Transverse colon (tissue), 4 donors: ENCODE measurements around the gene GRIP1. TPM values are rescaled to one million over a fixed set of nuclear protein-coding genes. Genes with fewer than 3 reads are reported as not detected.

Experiments
- DNase-seq: peaks from one replicate; pipeline ENCODE4 v3.0.0-alpha.2; 2019
- H3K27ac ChIP-seq, 4 donors: fragments of 200-600 bp; sonication (generic); 2 replicates each; pipeline ENCODE4 v1.5.1; 2016 to 2018; ENCODE audit warnings: inconsistent platforms in 4 of 4
- H3K27me3 ChIP-seq: fragments of 200-600 bp; sonication (generic); 2 replicates; pipeline ENCODE4 v1.5.1; 2017; ENCODE audit warnings: inconsistent platforms
- H3K36me3 ChIP-seq, 4 donors: fragments of 200-600 bp; sonication (generic); 2 replicates each; pipeline ENCODE4 v1.5.1; 2017 to 2019; ENCODE audit warnings: inconsistent platforms in 4 of 4
- H3K4me1 ChIP-seq, 4 donors: fragments of 200-600 bp; sonication (generic); 2 replicates each; pipeline ENCODE4 v1.5.1; 2017 to 2020; ENCODE audit warnings: inconsistent platforms in 4 of 4
- H3K4me3 ChIP-seq, 4 donors: fragments of 200-600 bp; sonication (generic); 1 replicate in 1 of 4; 2 replicates in 3 of 4; pipeline versions ENCODE4 v1.5.1 to v1.6.1; 2017 to 2019; ENCODE audit warnings: inconsistent platforms in 4 of 4
- H3K9me3 ChIP-seq, 2 donors: fragments of 200-600 bp; sonication (generic); 2 replicates each; pipeline ENCODE4 v1.5.1; 2017 to 2019; ENCODE audit warnings: inconsistent platforms in 2 of 2
- EP300 ChIP-seq: sonication (generic); formaldehyde crosslinking; IDR thresholded peaks from one replicate; pipeline ENCODE4 v1.6.1; 2017; ENCODE audit warnings: antibody characterized with exemption, low read depth
- POLR2A ChIP-seq: fragments of 450-650 bp; IDR thresholded peaks from one replicate; pipeline ENCODE4 v1.6.1; 2016; ENCODE audit warnings: antibody characterized with exemption, mild to moderate bottlenecking, moderate library complexity
- POLR2AphosphoS5 ChIP-seq, 3 donors: sonication (generic); formaldehyde crosslinking; IDR thresholded peaks; one replicate each; pipeline ENCODE4 v1.6.1; 2016; ENCODE audit warnings: antibody characterized with exemption in 3 of 3
- WGBS, 2 donors: methylation state at CpG; one replicate each; pipeline ENCODE4 v1.1.5; 2018; ENCODE audit warnings: low coverage in 1 of 2; 5-methylcytosine and 5-hydroxymethylcytosine counted together
- in situ Hi-C, 4 donors: fragments of 200-750 bp; cut with MboI; loops; one replicate each; pipeline versions ENCODE4 v1.15.0 to v1.15.1; 2017; ENCODE audit warnings: low sequenced_read_pairs in 3 of 4, low pct_ligation_motif_present in 1 of 4, low pct_unique_long_range_greater_than_20kb in 1 of 4
- intact Hi-C: fragments of 100-400 bp; cut with DNase I; formaldehyde crosslinking; loops from one replicate; pipeline ENCODE4 v1.15.1; 2023; ENCODE audit warnings: low total_unique reads
- small RNA-seq, 4 donors: library from RNA; depleted of rRNA; stranded (forward); fragments of <200 nt; gene quantifications; one replicate each; pipeline ENCODE3, GENCODE V24; 2016
- total RNA-seq, 4 donors: library from RNA; depleted of rRNA; stranded (reverse); fragments of >200 nt; gene quantifications; one replicate each; pipeline ENCODE4 v1.1.0, GENCODE V29; 2016
- TF ChIP-seq, protein P1 (sequence below), 5 experiments: fragments of 200-600 bp in 3 of 5; fragments of 450-650 bp in 2 of 5; sonication (generic) in 3 of 5; IDR thresholded peaks; 1 replicate in 2 of 5; 2 replicates in 3 of 5; pipeline ENCODE4 v1.5.1; 2016 to 2017; ENCODE audit warnings: antibody characterized with exemption in 5 of 5, inconsistent platforms in 3 of 5, mild to moderate bottlenecking in 2 of 5, moderate library complexity in 1 of 5

GRIP1 gene
- total RNA-seq, 4 donors from 2014 or later: 4.4 to 9.0 (median 8.2) TPM

DNA sequence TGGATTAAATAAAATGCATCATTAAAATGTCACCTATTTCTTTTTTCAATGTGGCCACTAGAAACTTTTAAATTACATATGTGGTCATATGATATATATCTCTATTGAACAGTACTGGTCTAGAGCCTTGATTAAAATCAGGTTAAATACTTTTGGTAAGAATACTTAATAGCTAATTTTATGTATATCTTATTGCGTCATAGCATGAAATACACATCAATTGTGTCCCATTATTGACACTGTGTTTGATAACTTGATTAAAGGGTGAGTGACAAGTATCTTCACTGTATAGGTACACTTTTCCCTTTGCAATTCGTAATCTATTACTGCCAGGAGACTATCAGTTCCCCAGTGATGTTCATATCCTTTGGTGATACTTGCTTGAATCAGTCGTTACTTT is 381.0 kb downstream of the GRIP1 start:
- intact Hi-C loops (no loop called here), in situ Hi-C loops (loop anchor here in 2 of 4 donors (25.0 kb wide), 2 partner anchors 161 to 389 kb away; partner anchors contain the start of genes GRIP1 (in 1 of the 2) and LLPH (in 1 of the 2))
- Histone ChIP-seq H3K4me1 (peaks cover 0 to 7% (median 0%) of the 10 kb centered on the region in 4 donors), H3K36me3 (no peaks in the 10 kb centered on the region), H3K9me3 (no peaks in the 10 kb centered on the region), H3K4me3 (no peak overlapping the region), H3K27me3 (no peaks in the 10 kb centered on the region), H3K27ac (no peak overlapping the region)
- WGBS, 2 donors: 90 to 91% methylated on average over 3 of the region's 3 CpGs
- TF ChIP-seq POLR2AphosphoS5 (IDR thresholded peaks at IDR 0.05) (no peak), EP300 (no peak), POLR2A (no peak)
- TF ChIP-seq, protein P1, sequence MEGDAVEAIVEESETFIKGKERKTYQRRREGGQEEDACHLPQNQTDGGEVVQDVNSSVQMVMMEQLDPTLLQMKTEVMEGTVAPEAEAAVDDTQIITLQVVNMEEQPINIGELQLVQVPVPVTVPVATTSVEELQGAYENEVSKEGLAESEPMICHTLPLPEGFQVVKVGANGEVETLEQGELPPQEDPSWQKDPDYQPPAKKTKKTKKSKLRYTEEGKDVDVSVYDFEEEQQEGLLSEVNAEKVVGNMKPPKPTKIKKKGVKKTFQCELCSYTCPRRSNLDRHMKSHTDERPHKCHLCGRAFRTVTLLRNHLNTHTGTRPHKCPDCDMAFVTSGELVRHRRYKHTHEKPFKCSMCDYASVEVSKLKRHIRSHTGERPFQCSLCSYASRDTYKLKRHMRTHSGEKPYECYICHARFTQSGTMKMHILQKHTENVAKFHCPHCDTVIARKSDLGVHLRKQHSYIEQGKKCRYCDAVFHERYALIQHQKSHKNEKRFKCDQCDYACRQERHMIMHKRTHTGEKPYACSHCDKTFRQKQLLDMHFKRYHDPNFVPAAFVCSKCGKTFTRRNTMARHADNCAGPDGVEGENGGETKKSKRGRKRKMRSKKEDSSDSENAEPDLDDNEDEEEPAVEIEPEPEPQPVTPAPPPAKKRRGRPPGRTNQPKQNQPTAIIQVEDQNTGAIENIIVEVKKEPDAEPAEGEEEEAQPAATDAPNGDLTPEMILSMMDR (IDR thresholded peaks at IDR 0.05): no peak
- no peak for DNase-seq

Small RNAs within 50 kb of the gene (small RNA-seq; reads per million reads assigned to genes)
- 0 reads per million in 4 donors for gene OSBPL9P5
